ENCODE data around the gene CDH13.

CDH13 gene

DNA sequence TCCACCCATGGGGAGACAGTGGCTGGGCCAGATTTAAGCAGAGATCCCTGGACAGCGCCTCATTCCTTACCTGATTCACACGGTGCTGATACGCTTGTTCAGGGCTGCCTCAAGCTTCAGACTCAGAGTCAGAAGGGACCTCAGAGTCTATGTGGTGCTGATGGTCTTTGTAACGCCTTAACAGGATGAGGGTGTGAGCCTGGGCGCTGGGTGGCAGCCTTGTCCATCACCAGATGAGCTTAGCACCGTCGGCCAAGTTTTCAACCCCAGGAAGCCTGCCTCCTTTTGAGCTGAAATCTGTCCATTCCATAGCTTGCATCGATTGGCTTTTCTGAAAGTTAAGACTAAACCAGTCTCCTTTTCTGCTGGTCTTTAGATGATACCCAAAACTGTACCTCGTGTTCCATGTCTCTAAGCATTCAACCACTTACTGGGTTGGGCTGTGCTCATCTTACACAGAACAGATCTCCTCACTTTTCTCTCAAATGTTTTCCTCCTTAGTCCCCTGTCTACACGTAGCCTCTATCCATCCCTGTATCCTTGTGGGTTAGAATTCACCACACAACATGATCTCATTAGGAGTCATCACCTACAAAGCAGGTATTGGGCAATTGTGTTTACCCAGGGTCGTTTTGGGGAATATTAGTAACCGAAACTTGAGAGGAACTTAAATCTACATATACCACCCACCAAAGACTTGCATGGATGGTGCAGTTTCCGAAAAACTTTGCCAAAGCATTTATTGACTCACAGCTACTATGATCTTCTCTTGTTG is 573.4 kb downstream of the CDH13 start (continued):
- TF ChIP-seq KLF8 (tag by site-specific recombination; IDR thresholded peaks at IDR 0.05) (no peak), ZNF670 (tag by site-specific recombination; IDR thresholded peaks at IDR 0.05; ENCODE audit: low read depth) (no peak)
- TF ChIP-seq, protein P1, sequence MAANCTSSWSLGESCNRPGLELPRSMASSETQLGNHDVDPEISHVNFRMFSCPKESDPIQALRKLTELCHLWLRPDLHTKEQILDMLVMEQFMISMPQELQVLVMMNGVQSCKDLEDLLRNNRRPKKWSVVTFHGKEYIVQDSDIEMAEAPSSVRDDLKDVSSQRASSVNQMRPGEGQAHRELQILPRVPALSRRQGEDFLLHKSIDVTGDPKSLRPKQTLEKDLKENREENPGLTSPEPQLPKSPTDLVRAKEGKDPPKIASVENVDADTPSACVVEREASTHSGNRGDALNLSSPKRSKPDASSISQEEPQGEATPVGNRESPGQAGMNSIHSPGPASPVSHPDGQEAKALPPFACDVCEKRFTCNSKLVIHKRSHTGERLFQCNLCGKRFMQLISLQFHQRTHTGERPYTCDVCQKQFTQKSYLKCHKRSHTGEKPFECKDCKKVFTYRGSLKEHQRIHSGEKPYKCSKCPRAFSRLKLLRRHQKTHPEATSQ (tag by site-specific recombination; IDR thresholded peaks at IDR 0.05) = no peak

DNA sequence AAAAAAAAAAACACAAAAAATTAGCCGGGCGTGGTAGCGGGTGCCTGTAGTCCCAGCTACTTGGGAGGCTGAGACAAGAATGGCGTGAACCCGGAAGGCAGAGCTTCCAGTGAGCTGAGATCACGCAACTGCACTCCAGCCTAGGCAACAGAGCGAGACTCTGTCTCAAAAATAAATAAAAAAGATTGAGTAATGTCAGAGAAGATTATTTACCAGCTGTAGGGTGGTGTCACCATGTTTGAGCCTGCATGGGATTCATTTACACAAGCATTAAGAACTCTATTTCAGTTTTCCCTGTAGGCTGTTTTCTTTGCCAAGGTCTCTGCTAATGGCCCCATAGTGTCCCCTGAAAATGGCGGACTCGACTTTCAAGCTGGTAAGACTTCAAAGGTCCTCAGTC is 575.0 kb downstream of the CDH13 start:
- Histone ChIP-seq H3K4me3 (ENCODE audit: low read depth, low read length) (no peak overlapping the region), H3K36me3 (ENCODE audit: control insufficient read depth in 2 of 2, insufficient read depth in 1 of 2, low read length in 2 of 2) (no peaks in the 10 kb centered on the region), H3K27ac (ENCODE audit: extremely low read depth, low read depth, low read length) (no peak overlapping the region), H3K4me1 (ENCODE audit: control insufficient read depth, insufficient read depth, low read length) (no peaks in the 10 kb centered on the region), H3K9me3 (ENCODE audit: control insufficient read depth, insufficient read depth, low read depth, low read length) (no peaks in the 10 kb centered on the region)
- POLR2A ChIA-PET = no interaction called here
- CTCF ChIA-PET = no interaction called here
- no peak for TF ChIP-seq ZNF596 (tag by site-specific recombination; IDR thresholded peaks at IDR 0.05)

DNA sequence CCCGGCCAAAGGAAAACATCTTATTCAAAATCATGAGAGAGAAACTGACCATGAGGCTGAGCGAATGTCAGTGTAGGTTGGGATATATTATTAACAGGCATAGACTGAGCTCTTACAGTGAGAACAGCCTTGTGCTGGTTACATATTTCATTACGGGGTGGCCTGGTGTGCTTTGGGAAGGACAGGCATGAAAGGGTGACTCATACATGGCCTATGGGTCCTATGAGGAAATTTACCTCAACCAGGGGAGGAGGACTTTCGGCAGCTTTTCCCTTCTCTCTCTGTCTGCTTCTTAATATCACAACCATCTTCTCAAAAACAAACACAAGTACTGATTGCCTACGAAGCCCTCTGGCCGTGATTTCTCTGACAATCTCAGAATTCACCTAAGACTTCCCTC is 579.1 kb downstream of the CDH13 start:
- H3K36me3 ChIP-seq (ENCODE audit: control insufficient read depth in 2 of 2, insufficient read depth in 1 of 2, low read length in 2 of 2) = no peaks in the 10 kb centered on the region
- no peak overlapping the region for H3K27ac ChIP-seq (ENCODE audit: extremely low read depth, low read depth, low read length)
- no peak overlapping the region for H3K4me3 ChIP-seq (ENCODE audit: low read depth, low read length)
- TF ChIP-seq ZNF843 (tag by site-specific recombination; IDR thresholded peaks at IDR 0.05) = no peak
- TF ChIP-seq, protein P2, sequence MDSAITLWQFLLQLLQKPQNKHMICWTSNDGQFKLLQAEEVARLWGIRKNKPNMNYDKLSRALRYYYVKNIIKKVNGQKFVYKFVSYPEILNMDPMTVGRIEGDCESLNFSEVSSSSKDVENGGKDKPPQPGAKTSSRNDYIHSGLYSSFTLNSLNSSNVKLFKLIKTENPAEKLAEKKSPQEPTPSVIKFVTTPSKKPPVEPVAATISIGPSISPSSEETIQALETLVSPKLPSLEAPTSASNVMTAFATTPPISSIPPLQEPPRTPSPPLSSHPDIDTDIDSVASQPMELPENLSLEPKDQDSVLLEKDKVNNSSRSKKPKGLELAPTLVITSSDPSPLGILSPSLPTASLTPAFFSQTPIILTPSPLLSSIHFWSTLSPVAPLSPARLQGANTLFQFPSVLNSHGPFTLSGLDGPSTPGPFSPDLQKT (IDR thresholded peaks at IDR 0.05; ENCODE audit: borderline replicate concordance, low read depth, low read length) = no peak
- TF ChIP-seq SCRT2 (tag by site-specific recombination; IDR thresholded peaks at IDR 0.05) = no peak
- TF ChIP-seq ZNF555 (tag by site-specific recombination; conservative IDR thresholded peaks at IDR 0.05) = no peak
- TF ChIP-seq ZNF544 (tag by site-specific recombination; IDR thresholded peaks at IDR 0.05) = no peak
- TF ChIP-seq ZBTB8A (tag by site-specific recombination; IDR thresholded peaks at IDR 0.05) = no peak
- TF ChIP-seq, protein P3, sequence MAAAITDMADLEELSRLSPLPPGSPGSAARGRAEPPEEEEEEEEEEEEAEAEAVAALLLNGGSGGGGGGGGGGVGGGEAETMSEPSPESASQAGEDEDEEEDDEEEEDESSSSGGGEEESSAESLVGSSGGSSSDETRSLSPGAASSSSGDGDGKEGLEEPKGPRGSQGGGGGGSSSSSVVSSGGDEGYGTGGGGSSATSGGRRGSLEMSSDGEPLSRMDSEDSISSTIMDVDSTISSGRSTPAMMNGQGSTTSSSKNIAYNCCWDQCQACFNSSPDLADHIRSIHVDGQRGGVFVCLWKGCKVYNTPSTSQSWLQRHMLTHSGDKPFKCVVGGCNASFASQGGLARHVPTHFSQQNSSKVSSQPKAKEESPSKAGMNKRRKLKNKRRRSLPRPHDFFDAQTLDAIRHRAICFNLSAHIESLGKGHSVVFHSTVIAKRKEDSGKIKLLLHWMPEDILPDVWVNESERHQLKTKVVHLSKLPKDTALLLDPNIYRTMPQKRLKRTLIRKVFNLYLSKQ (tag by site-specific recombination; IDR thresholded peaks at IDR 0.05; ENCODE audit: borderline replicate concordance) = no peak
- TF ChIP-seq ZNF76 (tag by site-specific recombination; IDR thresholded peaks at IDR 0.05; ENCODE audit: borderline replicate concordance, low read depth) = no peak
- TF ChIP-seq, protein P4, sequence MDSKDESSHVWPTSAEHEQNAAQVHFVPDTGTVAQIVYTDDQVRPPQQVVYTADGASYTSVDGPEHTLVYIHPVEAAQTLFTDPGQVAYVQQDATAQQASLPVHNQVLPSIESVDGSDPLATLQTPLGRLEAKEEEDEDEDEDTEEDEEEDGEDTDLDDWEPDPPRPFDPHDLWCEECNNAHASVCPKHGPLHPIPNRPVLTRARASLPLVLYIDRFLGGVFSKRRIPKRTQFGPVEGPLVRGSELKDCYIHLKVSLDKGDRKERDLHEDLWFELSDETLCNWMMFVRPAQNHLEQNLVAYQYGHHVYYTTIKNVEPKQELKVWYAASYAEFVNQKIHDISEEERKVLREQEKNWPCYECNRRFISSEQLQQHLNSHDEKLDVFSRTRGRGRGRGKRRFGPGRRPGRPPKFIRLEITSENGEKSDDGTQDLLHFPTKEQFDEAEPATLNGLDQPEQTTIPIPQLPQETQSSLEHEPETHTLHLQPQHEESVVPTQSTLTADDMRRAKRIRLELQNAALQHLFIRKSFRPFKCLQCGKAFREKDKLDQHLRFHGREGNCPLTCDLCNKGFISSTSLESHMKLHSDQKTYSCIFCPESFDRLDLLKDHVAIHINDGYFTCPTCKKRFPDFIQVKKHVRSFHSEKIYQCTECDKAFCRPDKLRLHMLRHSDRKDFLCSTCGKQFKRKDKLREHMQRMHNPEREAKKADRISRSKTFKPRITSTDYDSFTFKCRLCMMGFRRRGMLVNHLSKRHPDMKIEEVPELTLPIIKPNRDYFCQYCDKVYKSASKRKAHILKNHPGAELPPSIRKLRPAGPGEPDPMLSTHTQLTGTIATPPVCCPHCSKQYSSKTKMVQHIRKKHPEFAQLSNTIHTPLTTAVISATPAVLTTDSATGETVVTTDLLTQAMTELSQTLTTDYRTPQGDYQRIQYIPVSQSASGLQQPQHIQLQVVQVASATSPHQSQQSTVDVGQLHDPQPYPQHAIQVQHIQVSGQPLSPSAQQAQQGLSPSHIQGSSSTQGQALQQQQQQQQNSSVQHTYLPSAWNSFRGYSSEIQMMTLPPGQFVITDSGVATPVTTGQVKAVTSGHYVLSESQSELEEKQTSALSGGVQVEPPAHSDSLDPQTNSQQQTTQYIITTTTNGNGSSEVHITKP (tag by site-specific recombination; IDR thresholded peaks at IDR 0.05) = no peak
- TF ChIP-seq SP3 (tag by site-specific recombination; IDR thresholded peaks at IDR 0.05) = no peak
- TF ChIP-seq ZNF133 (tag by site-specific recombination; IDR thresholded peaks at IDR 0.05) = no peak
- POLR2A ChIA-PET = no interaction called here
- no peaks in the 10 kb centered on the region for H3K4me1 ChIP-seq (ENCODE audit: control insufficient read depth, insufficient read depth, low read length)
- no peaks in the 10 kb centered on the region for H3K9me3 ChIP-seq (ENCODE audit: control insufficient read depth, insufficient read depth, low read depth, low read length)
- CTCF ChIA-PET = no interaction called here

All from HEK293 (cell line).